Measurements from ENCODE around the gene NTRK1. TPM values are rescaled to one million over a fixed set of nuclear protein-coding genes. Genes with fewer than 3 reads are reported as not detected.
A peak's percentile ranks its signal among the peaks of the same experiment; 100 is the strongest.

The NTRK1 gene
- total RNA-seq, 1 donor from 2014 or later, result 6.6 TPM

- no peak for TF ChIP-seq CTCF (conservative IDR thresholded peaks at IDR 0.05)
- no peaks in the 10 kb centered on the region for H3K9me3 Mint-ChIP-seq
- no peak overlapping the region for H3K27ac Mint-ChIP-seq
- peaks cover 82% of the 10 kb centered on the region for H3K27me3 Mint-ChIP-seq
- no peak overlapping the region for H3K4me3 Mint-ChIP-seq
- H3K4me1 Mint-ChIP-seq (ENCODE audit: unreplicated experiment), result peaks cover 28% of the 10 kb centered on the region
- no peaks in the 10 kb centered on the region for H3K36me3 Mint-ChIP-seq
- DNase-seq (ENCODE audit: extremely low spot score, unreplicated experiment), result no peak
Measured at GRCh38 chr1:156853761-156854160, 6.9 kb upstream of the NTRK1 start.

- Mint-ChIP-seq H3K27me3 (peaks cover 79% of the 10 kb centered on the region), H3K36me3 (no peaks in the 10 kb centered on the region), H3K4me1 (ENCODE audit: unreplicated experiment) (peaks cover 29% of the 10 kb centered on the region), H3K4me3 (peak overlapping the region; percentile 20), H3K9me3 (no peaks in the 10 kb centered on the region), H3K27ac (no peak overlapping the region)
- no peak for DNase-seq (ENCODE audit: extremely low spot score, unreplicated experiment)
- peak; percentile 38 for TF ChIP-seq CTCF (conservative IDR thresholded peaks at IDR 0.05)
Measured at GRCh38 chr1:156854634-156855033, 6.0 kb upstream of the NTRK1 start.

GRCh38 chr1:156856282-156856785 is 4.3 kb upstream of the NTRK1 start:
- Mint-ChIP-seq H3K36me3 (no peaks in the 10 kb centered on the region), H3K4me1 (ENCODE audit: unreplicated experiment) (peaks cover 34% of the 10 kb centered on the region), H3K9me3 (no peaks in the 10 kb centered on the region), H3K27ac (no peak overlapping the region), H3K27me3 (peaks cover 77% of the 10 kb centered on the region), H3K4me3 (no peak overlapping the region)
- no peak for DNase-seq (ENCODE audit: extremely low spot score, unreplicated experiment)
- TF ChIP-seq CTCF (conservative IDR thresholded peaks at IDR 0.05), result no peak

GRCh38 chr1:156857532-156857931 is 3.1 kb upstream of the NTRK1 start:
- H3K4me1 Mint-ChIP-seq (ENCODE audit: unreplicated experiment), result peaks cover 29% of the 10 kb centered on the region
- no peak overlapping the region for H3K4me3 Mint-ChIP-seq
- no peak for DNase-seq (ENCODE audit: extremely low spot score, unreplicated experiment)
- H3K27me3 Mint-ChIP-seq, result peaks cover 82% of the 10 kb centered on the region
- H3K27ac Mint-ChIP-seq, result no peak overlapping the region
- H3K9me3 Mint-ChIP-seq, result no peaks in the 10 kb centered on the region
- no peaks in the 10 kb centered on the region for H3K36me3 Mint-ChIP-seq
- no peak for TF ChIP-seq CTCF (conservative IDR thresholded peaks at IDR 0.05)

- Mint-ChIP-seq H3K27me3 (peaks cover 82% of the 10 kb centered on the region), H3K9me3 (no peaks in the 10 kb centered on the region), H3K36me3 (no peaks in the 10 kb centered on the region), H3K27ac (peak overlapping the region; percentile 35), H3K4me1 (ENCODE audit: unreplicated experiment) (peaks cover 33% of the 10 kb centered on the region), H3K4me3 (peak overlapping the region; percentile 83)
- no peak for DNase-seq (ENCODE audit: extremely low spot score, unreplicated experiment)
- TF ChIP-seq CTCF (conservative IDR thresholded peaks at IDR 0.05), result no peak
Measured at GRCh38 chr1:156858555-156858956, 2.1 kb upstream of the NTRK1 start.

Data from type B pancreatic cell (in vitro differentiated cells).